ENCODE results near the gene SLC17A6.

Gene SLC17A6

DNA sequence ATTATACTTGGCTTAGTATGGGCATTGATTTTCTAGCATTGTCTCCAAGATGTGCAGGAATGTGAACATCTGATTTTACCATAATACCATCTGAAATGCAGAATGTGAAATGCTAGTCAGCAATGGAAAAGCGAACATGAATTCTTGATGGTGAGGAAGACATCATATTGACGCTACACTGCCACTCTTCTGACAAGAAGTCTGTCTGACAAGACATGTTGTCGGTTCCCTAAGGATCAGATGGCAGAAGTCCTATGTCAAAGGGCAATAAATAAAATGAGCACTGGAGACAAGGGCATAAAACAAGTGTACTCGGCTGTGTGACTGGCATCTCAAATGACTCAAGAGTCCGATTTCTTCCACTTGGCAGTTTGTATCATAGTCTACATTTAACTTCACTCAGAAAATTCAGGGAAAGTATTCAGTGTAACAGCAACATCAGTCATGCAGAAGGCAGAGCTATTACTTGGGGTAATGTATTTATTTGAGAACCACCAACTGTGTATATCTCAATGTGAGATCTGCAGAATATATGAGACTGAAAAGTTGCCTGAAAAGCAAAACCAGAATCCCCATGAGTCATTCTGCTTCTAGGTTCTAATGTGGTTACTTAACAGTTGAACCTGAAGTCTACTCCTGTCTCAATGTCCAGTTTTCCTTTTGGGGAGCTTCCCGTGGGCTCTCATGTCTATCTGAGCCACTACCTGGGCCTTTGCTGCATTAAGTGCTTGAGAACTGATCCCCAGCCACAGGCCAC is 51.5 kb downstream of the SLC17A6 start:
- TF ChIP-seq, protein P1, sequence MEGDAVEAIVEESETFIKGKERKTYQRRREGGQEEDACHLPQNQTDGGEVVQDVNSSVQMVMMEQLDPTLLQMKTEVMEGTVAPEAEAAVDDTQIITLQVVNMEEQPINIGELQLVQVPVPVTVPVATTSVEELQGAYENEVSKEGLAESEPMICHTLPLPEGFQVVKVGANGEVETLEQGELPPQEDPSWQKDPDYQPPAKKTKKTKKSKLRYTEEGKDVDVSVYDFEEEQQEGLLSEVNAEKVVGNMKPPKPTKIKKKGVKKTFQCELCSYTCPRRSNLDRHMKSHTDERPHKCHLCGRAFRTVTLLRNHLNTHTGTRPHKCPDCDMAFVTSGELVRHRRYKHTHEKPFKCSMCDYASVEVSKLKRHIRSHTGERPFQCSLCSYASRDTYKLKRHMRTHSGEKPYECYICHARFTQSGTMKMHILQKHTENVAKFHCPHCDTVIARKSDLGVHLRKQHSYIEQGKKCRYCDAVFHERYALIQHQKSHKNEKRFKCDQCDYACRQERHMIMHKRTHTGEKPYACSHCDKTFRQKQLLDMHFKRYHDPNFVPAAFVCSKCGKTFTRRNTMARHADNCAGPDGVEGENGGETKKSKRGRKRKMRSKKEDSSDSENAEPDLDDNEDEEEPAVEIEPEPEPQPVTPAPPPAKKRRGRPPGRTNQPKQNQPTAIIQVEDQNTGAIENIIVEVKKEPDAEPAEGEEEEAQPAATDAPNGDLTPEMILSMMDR (IDR thresholded peaks at IDR 0.05; ENCODE audit: low read depth, low read length, missing control alignments), result no peak
- Histone ChIP-seq H3K27me3 (replicated peaks) (no peaks in the 10 kb centered on the region), H3K4me3 (ENCODE audit: low read depth, low read length) (no peak overlapping the region), H3K27ac (no peak overlapping the region), H3K36me3 (replicated peaks) (no peaks in the 10 kb centered on the region)
- no peak for DNase-seq
- in situ Hi-C loops (cut with HindIII; ENCODE audit: low pct_ligation_motif_present, low sequenced_read_pairs), result no loop called here

DNA sequence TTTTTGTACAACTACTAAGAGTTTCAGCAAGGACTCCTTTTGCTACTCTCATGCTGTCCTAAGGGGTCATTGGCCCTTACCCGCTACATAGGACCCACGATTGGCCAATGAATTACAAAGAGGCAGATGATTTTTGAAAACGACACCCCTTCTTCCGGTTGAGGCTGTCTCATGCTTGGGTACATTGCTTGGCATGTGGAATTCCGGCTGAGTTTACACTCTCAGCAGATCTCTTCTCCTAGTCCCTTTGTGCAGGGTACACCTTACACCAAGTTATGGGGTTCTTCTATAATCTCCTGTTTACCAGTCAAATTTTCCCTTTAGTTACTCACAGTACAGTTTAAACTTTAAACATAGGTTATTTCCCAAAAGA is 52.1 kb downstream of the SLC17A6 start:
- H3K27ac ChIP-seq, result no peak overlapping the region
- no peak for DNase-seq
- H3K36me3 ChIP-seq (replicated peaks), result no peaks in the 10 kb centered on the region
- TF ChIP-seq, protein P1 (IDR thresholded peaks at IDR 0.05; ENCODE audit: low read depth, low read length, missing control alignments), result no peak
- in situ Hi-C loops (cut with HindIII; ENCODE audit: low pct_ligation_motif_present, low sequenced_read_pairs), result no loop called here
- no peak overlapping the region for H3K4me3 ChIP-seq (ENCODE audit: low read depth, low read length)
- H3K27me3 ChIP-seq (replicated peaks), result no peaks in the 10 kb centered on the region

DNA sequence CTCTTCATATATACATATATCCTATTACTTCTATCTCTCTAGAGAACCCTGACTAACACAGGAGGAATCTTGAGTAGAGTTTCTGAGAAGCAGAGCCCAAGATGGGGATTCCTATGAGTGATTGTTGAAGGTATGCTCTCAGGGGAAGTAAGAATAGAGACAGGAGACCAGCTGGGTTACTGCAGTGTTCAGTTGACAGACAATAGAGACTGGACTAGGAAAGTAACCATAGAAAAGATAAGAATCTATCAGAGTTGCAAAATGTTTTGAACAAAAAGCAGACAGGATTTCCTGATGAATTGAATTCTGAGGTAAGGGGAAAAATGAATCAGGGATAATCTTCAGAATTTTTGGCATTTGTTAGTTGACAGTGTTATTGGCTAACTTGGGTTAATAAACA is 54.4 kb downstream of the SLC17A6 start:
- no peak for DNase-seq

DNA sequence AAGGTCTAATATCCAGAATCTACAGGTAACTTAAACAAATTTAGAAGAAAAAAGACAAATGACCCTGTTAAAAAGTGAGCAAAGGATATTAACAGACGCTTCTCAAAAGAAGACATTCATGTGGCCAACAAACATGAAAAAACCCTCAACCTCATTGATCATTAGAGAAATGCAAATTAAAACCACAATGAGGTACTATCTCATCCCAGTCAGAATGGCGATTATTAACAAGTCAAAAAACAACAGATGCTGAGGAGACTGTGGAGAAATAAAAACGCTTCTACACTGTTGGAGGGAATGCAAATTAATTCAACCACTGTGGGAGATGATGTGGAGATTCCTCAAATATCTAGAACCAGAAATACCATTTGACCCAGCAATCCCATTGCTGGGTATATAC is 67.2 kb downstream of the SLC17A6 start:
- in situ Hi-C loops (cut with HindIII; ENCODE audit: low pct_ligation_motif_present, low sequenced_read_pairs), result no loop called here
- no peaks in the 10 kb centered on the region for H3K36me3 ChIP-seq (replicated peaks)
- DNase-seq, result no peak
- no peak overlapping the region for H3K27ac ChIP-seq
- TF ChIP-seq, protein P1 (IDR thresholded peaks at IDR 0.05; ENCODE audit: low read depth, low read length, missing control alignments), result no peak
- H3K4me3 ChIP-seq (ENCODE audit: low read depth, low read length), result no peak overlapping the region
- no peaks in the 10 kb centered on the region for H3K27me3 ChIP-seq (replicated peaks)

More for the DNA sequence above, 54.4 kb downstream of the SLC17A6 start:
- Histone ChIP-seq H3K36me3 (replicated peaks) (no peaks in the 10 kb centered on the region), H3K4me3 (ENCODE audit: low read depth, low read length) (no peak overlapping the region), H3K27ac (no peak overlapping the region), H3K27me3 (replicated peaks) (no peaks in the 10 kb centered on the region)
- in situ Hi-C loops (cut with HindIII; ENCODE audit: low pct_ligation_motif_present, low sequenced_read_pairs), result no loop called here
- TF ChIP-seq, protein P1 (IDR thresholded peaks at IDR 0.05; ENCODE audit: low read depth, low read length, missing control alignments), result no peak

DNA sequence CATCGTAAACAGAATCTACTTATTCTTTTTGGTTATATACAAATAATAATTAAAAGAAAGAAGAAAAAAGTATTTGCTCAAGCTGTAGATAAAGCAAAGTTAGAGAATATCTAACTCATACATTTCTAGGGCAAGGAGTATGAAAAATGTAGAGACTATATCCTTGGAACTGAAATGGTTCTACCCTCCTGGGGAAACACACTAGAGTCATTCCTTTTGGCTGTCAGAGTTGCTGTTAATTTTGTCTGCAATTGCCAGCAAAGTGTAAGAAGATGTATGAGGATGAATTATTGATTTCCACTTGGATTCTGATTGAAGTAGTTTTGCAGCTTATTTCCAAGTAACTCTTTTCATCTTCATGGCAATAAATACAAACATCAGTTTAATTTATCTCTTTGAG is 69.1 kb downstream of the SLC17A6 start:
- in situ Hi-C loops (cut with HindIII; ENCODE audit: low pct_ligation_motif_present, low sequenced_read_pairs), result no loop called here
- no peaks in the 10 kb centered on the region for H3K36me3 ChIP-seq (replicated peaks)

More for the DNA sequence above, 69.1 kb downstream of the SLC17A6 start:
- Histone ChIP-seq H3K27ac (no peak overlapping the region), H3K27me3 (replicated peaks) (no peaks in the 10 kb centered on the region), H3K4me3 (ENCODE audit: low read depth, low read length) (no peak overlapping the region)
- TF ChIP-seq, protein P1 (IDR thresholded peaks at IDR 0.05; ENCODE audit: low read depth, low read length, missing control alignments), result no peak
- DNase-seq, result no peak
